AG08396 (cell line): ENCODE results near the gene CACNG3.
"Not testable (repeated sequence)": the region's sequence is repeated elsewhere in the genome, so short reads cannot be mapped to it uniquely, and the experiment has no call there.

Experiments used
- DNase-seq: peaks from one replicate; pipeline ENCODE4 v3.0.0; 2012; ENCODE audit warnings: low spot score, mixed read lengths

Gene CACNG3

GRCh38 chr16:24332582-24333090 lies 76.5 kb downstream of the CACNG3 start:
- DNase-seq = no peak

- DNase-seq = no peak
Measured at GRCh38 chr16:24336491-24336890, 80.4 kb downstream of the CACNG3 start.

GRCh38 chr16:24337013-24337412 lies 80.9 kb downstream of the CACNG3 start:
- DNase-seq = no peak

- not testable (repeated sequence) for DNase-seq
Measured at GRCh38 chr16:24343829-24344228, 87.7 kb downstream of the CACNG3 start.

GRCh38 chr16:24344784-24345183 lies 88.6 kb downstream of the CACNG3 start:
- DNase-seq = no peak

GRCh38 chr16:24345704-24346103 lies 89.6 kb downstream of the CACNG3 start:
- DNase-seq = no peak

- no peak for DNase-seq
Measured at GRCh38 chr16:24346734-24347133, 90.6 kb downstream of the CACNG3 start.

- no peak for DNase-seq
Measured at GRCh38 chr16:24347556-24347955, 91.4 kb downstream of the CACNG3 start.

GRCh38 chr16:24348545-24349290 lies 92.6 kb downstream of the CACNG3 start:
- no peak for DNase-seq

GRCh38 chr16:24349320-24349719 lies 93.2 kb downstream of the CACNG3 start:
- DNase-seq = no peak

- no peak for DNase-seq
Measured at GRCh38 chr16:24352746-24353145, 96.6 kb downstream of the CACNG3 start.

- DNase-seq = no peak
Measured at GRCh38 chr16:24353622-24354021, 97.5 kb downstream of the CACNG3 start.

- DNase-seq = no peak
Measured at GRCh38 chr16:24357511-24357910, 101.4 kb downstream of the CACNG3 start.

- no peak for DNase-seq
Measured at GRCh38 chr16:24358117-24358516, 102.0 kb downstream of the CACNG3 start.

GRCh38 chr16:24359490-24359889 lies 103.4 kb downstream of the CACNG3 start:
- no peak for DNase-seq

- DNase-seq = no peak
Measured at GRCh38 chr16:24360936-24361335, 104.8 kb downstream of the CACNG3 start.

GRCh38 chr16:24364596-24364995 lies 108.5 kb downstream of the CACNG3 start:
- no peak for DNase-seq

GRCh38 chr16:24367186-24367710 lies 111.1 kb downstream of the CACNG3 start:
- DNase-seq = no peak

GRCh38 chr16:24372824-24373223 lies 116.7 kb downstream of the CACNG3 start:
- no peak for DNase-seq

GRCh38 chr16:24378999-24379398 lies 122.9 kb downstream of the CACNG3 start:
- DNase-seq = no peak

GRCh38 chr16:24381470-24382118 lies 125.5 kb downstream of the CACNG3 start:
- DNase-seq = no peak

- no peak for DNase-seq
Measured at GRCh38 chr16:24382762-24383407, 126.8 kb downstream of the CACNG3 start.

- DNase-seq = no peak
Measured at GRCh38 chr16:24394341-24394740, 138.2 kb downstream of the CACNG3 start.
